HG03039 (cell line): ENCODE results near the gene TRMO.
"Not testable (repeated sequence)": the region's sequence is repeated elsewhere in the genome, so short reads cannot be mapped to it uniquely, and the experiment has no call there.

Experiments used
- ATAC-seq: cut with Tn5 transposase; IDR thresholded peaks from one replicate; pipeline ENCODE4 v1.9.1; 2021; ENCODE audit warnings: mild to moderate bottlenecking, moderate library complexity; ENCODE audit not compliant: unreplicated experiment

The TRMO gene

GRCh38 chr9:97921959-97922724 lies at the start of gene TRMO:
Gene TRMO (minus strand): TSS chr9:97922500. CDS start chr9:97922493, 7 bp downstream.
- ATAC-seq = peak; percentile 86

GRCh38 chr9:97970165-97970564 lies 47.9 kb upstream of the TRMO start:
- no peak for ATAC-seq

- no peak for ATAC-seq
These were observed 46.7 kb upstream of the TRMO start for GRCh38 chr9:97969014-97969413.

- no peak for ATAC-seq
These were observed 44.2 kb upstream of the TRMO start for GRCh38 chr9:97966493-97966892.

GRCh38 chr9:97964901-97965300 lies 42.6 kb upstream of the TRMO start:
- ATAC-seq = no peak

GRCh38 chr9:97963232-97963631 lies 40.9 kb upstream of the TRMO start:
- no peak for ATAC-seq

GRCh38 chr9:97962575-97962974 lies 40.3 kb upstream of the TRMO start:
- no peak for ATAC-seq

- no peak for ATAC-seq
These were observed 39.8 kb upstream of the TRMO start for GRCh38 chr9:97962136-97962535.

GRCh38 chr9:97961361-97961760 lies 39.1 kb upstream of the TRMO start:
- no peak for ATAC-seq

- not testable (repeated sequence) for ATAC-seq
These were observed 38.5 kb upstream of the TRMO start for GRCh38 chr9:97960678-97961328.

- ATAC-seq = no peak
These were observed 37.3 kb upstream of the TRMO start for GRCh38 chr9:97959585-97959984.

GRCh38 chr9:97958812-97959511 lies 36.7 kb upstream of the TRMO start:
- no peak for ATAC-seq

- ATAC-seq = no peak
These were observed 34.0 kb upstream of the TRMO start for GRCh38 chr9:97956331-97956730.

- no peak for ATAC-seq
These were observed 32.3 kb upstream of the TRMO start for GRCh38 chr9:97954550-97954989.

- not testable (repeated sequence) for ATAC-seq
These were observed 28.6 kb upstream of the TRMO start for GRCh38 chr9:97950873-97951272.

GRCh38 chr9:97947094-97947493 lies 24.8 kb upstream of the TRMO start:
- ATAC-seq = not testable (repeated sequence)

- ATAC-seq = not testable (repeated sequence)
These were observed 23.2 kb upstream of the TRMO start for GRCh38 chr9:97945470-97945869.

GRCh38 chr9:97944612-97945011 lies 22.3 kb upstream of the TRMO start:
- no peak for ATAC-seq

- no peak for ATAC-seq
These were observed 21.1 kb upstream of the TRMO start for GRCh38 chr9:97943308-97943855.

- no peak for ATAC-seq
These were observed 19.0 kb upstream of the TRMO start for GRCh38 chr9:97941323-97941722.

GRCh38 chr9:97940741-97941140 lies 18.4 kb upstream of the TRMO start:
- no peak for ATAC-seq
